Thyroid gland (tissue), 4 donors: ENCODE measurements around the gene MAPKAPK2. TPM values are rescaled to one million over a fixed set of nuclear protein-coding genes. Genes with fewer than 3 reads are reported as not detected.
"Not testable (repeated sequence)": the region's sequence is repeated elsewhere in the genome, so short reads cannot be mapped to it uniquely, and the experiment has no call there.

Source experiments
- DNase-seq, 2 donors: peaks; one replicate each; pipeline ENCODE4 v3.0.0-alpha.2; 2019
- H3K27ac ChIP-seq, 3 donors: fragments of 200-600 bp; sonication (generic); 1 replicate in 2 of 3; 2 replicates in 1 of 3; pipeline ENCODE4 v1.5.1; 2016 to 2019; ENCODE audit warnings: mild to moderate bottlenecking in 1 of 3, moderate library complexity in 1 of 3
- H3K27me3 ChIP-seq: fragments of 200-600 bp; sonication (generic); one replicate; pipeline ENCODE4 v1.5.1; 2019
- H3K36me3 ChIP-seq, 2 donors: fragments of 200-600 bp; sonication (generic); one replicate each; pipeline ENCODE4 v1.5.1; 2016 to 2019
- H3K4me1 ChIP-seq, 2 donors: fragments of 200-600 bp; sonication (generic); one replicate each; pipeline ENCODE4 v1.5.1; 2017 to 2019
- H3K4me3 ChIP-seq, 3 donors: fragments of 200-600 bp; sonication (generic); replicated peaks in 1 of 3; 1 replicate in 2 of 3; 2 replicates in 1 of 3; pipeline ENCODE4 v1.5.1; 2016; ENCODE audit warnings: mild to moderate bottlenecking in 1 of 3
- H3K9me3 ChIP-seq: fragments of 200-600 bp; sonication (generic); one replicate; pipeline ENCODE4 v1.5.1; 2017
- POLR2A ChIP-seq, 2 donors: fragments of 450-650 bp; IDR thresholded peaks; one replicate each; pipeline ENCODE4 v1.6.1; 2017; ENCODE audit warnings: antibody characterized with exemption in 2 of 2, mild to moderate bottlenecking in 2 of 2, moderate library complexity in 1 of 2
- WGBS, 2 donors: methylation state at CpG; one replicate each; pipeline ENCODE4 v1.1.5; 2017; 5-methylcytosine and 5-hydroxymethylcytosine counted together
- intact Hi-C: fragments of 100-400 bp; cut with DNase I; formaldehyde crosslinking; loops from one replicate; pipeline ENCODE4 v1.15.1; 2023
- total RNA-seq, 4 donors: library from RNA; depleted of rRNA; stranded (reverse); fragments of >200 nt; gene quantifications; one replicate each; pipeline ENCODE4 v1.2.3, GENCODE V29; 2016
- TF ChIP-seq, protein P1 (sequence below), 6 experiments: fragments of 200-600 bp in 3 of 6; fragments of 450-650 bp in 3 of 6; sonication (generic) in 3 of 6; IDR thresholded peaks; one replicate each; pipeline ENCODE4 v1.5.1; 2016 to 2019; ENCODE audit warnings: antibody characterized with exemption in 6 of 6, mild to moderate bottlenecking in 2 of 6, inconsistent platforms in 1 of 6, moderate library complexity in 1 of 6

MAPKAPK2 gene
- total RNA-seq, 4 donors from 2014 or later = 48.5 to 64.0 (median 59.9) TPM

DNA sequence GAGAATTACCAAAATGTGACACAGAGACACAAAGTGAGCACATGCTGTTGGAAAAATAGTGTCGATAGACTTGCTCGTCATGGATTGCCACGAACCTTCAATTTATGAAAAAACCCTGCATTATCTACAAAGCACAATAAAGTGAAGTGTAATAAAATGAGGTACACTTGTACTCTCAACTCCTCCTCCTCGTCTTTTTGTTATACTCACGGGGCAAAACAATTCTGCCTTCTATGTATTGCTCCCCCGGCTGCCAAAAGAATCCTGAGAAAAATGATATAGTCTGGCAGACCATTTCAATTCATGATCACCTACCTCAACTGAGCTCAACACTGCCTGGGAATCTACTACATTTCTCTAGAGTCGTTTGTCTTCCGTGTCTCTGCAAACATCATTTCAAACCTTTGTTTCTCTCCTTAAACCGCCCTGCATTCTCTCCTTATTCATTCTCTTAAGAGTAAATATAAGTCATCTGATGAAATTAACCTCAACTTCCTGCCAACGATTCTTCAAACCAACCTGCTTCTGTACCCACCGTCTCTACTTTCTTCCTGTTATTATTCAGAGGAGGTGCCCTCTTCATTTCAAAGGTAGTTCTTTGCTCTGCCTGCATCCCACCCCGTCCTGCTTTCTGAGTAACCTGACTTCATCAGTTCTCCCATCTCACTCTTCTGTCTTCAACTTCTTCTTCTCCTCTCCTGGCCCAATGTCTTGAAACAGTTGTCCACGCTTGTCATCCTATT is 73.0 kb downstream of the MAPKAPK2 start:
- intact Hi-C loops = no loop called here
- WGBS, 2 donors = 78 to 81% methylated on average over 13 of the region's 13 CpGs
- Histone ChIP-seq H3K4me1 (no peaks in the 10 kb centered on the region), H3K27ac (no peak overlapping the region), H3K4me3 (no peak overlapping the region), H3K9me3 (no peaks in the 10 kb centered on the region), H3K27me3 (no peaks in the 10 kb centered on the region), H3K36me3 (no peaks in the 10 kb centered on the region)
- no peak for DNase-seq
- TF ChIP-seq, protein P1, sequence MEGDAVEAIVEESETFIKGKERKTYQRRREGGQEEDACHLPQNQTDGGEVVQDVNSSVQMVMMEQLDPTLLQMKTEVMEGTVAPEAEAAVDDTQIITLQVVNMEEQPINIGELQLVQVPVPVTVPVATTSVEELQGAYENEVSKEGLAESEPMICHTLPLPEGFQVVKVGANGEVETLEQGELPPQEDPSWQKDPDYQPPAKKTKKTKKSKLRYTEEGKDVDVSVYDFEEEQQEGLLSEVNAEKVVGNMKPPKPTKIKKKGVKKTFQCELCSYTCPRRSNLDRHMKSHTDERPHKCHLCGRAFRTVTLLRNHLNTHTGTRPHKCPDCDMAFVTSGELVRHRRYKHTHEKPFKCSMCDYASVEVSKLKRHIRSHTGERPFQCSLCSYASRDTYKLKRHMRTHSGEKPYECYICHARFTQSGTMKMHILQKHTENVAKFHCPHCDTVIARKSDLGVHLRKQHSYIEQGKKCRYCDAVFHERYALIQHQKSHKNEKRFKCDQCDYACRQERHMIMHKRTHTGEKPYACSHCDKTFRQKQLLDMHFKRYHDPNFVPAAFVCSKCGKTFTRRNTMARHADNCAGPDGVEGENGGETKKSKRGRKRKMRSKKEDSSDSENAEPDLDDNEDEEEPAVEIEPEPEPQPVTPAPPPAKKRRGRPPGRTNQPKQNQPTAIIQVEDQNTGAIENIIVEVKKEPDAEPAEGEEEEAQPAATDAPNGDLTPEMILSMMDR (IDR thresholded peaks at IDR 0.05) = no peak
- no peak for TF ChIP-seq POLR2A (IDR thresholded peaks at IDR 0.05)

DNA sequence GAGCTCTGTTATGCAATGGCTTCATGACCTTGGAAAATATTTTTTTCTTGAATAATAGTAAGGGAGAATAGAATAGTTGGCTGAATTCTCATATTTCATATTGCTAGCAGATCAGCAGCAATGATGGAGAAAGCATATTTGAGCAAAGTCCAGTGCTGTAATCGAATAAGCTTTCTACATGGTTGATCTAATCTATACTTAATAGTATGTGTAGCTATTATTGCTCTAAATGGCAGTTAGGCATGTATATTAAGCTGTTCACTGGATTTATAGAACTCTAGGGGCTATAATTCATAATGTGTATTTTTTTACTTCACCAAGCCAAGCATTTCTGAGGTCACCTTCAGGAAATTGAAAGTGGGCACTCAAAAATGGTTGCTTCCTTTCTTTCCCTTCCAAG is 75.9 kb downstream of the MAPKAPK2 start:
- H3K9me3 ChIP-seq = no peaks in the 10 kb centered on the region
- no peaks in the 10 kb centered on the region for H3K27me3 ChIP-seq
- no peaks in the 10 kb centered on the region for H3K4me1 ChIP-seq
- TF ChIP-seq POLR2A (IDR thresholded peaks at IDR 0.05) = no peak
- TF ChIP-seq, protein P1 (IDR thresholded peaks at IDR 0.05) = no peak
- H3K4me3 ChIP-seq = no peak overlapping the region
- WGBS, 2 donors = 85 to 87% methylated on average over 1 of the region's 1 CpG
- no peak overlapping the region for H3K27ac ChIP-seq
- H3K36me3 ChIP-seq = no peaks in the 10 kb centered on the region
- no peak for DNase-seq
- intact Hi-C loops = no loop called here

DNA sequence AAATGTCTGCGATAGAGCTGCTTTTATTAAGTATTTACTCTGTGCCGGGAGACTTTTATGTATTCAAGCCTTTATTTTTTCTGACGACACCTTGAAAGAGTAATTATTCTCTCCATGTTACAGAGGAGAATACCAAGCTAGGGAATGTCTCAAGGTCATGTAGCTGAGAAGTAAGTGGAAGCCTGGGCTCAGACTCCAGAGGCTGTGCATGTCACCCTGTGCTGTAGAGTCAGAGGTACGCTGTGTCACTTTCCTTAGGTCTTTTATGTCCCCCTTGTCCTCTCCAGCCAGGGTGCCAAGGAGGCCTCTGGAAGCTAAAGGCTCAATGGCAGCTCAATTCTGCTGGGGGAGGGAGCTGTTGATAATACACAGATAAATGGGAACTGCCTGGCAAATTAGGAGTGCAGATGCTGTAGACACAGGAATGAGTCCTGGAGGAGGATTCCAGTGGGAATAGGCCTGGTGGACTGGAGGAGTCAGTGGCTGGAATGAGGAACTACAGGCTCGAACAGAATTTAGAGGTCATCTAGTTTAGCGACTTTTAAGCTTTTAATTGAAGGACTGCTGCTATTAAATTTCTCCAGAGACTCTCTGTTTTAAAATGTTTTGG is 76.6 kb downstream of the MAPKAPK2 start:
- H3K27me3 ChIP-seq = no peaks in the 10 kb centered on the region

DNA sequence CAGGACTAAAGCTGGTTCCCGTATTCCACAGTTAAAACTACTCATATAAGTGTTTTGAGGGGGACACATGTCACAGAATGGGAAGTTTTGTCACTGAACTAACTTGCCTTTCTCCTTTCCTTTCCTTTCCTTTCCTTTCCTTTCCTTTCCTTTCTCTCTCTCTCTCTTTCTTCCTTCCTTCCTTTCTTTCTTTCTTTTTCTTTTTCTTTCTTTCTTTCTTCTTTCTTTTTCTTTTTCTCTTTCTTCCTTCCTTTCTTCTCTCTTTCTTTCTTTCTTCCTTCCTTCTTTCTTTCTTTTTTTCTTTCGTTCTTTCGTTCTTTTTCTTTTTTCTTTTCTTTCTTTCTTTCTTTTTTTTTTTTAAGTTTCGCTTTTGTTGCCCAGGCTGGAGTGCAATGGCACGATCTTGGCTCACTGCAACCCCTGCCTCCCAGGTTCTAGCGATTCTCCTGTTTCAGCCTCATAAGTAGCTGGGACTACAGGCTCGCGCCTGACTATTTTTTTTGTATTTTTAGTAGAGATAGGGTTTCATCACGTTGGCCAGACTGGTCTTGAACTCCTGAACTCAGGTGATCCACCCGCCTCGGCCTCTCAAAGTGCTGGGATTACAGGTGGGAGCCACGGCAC is 78.1 kb downstream of the MAPKAPK2 start:
- H3K27me3 ChIP-seq, H3K27ac ChIP-seq, H3K4me3 ChIP-seq, H3K9me3 ChIP-seq, H3K36me3 ChIP-seq, DNase-seq, intact Hi-C loops, H3K4me1 ChIP-seq: not testable (repeated sequence)
- WGBS, 2 donors = 90 to 93% methylated on average over 12 of the region's 12 CpGs

More for the DNA sequence above, 76.6 kb downstream of the MAPKAPK2 start:
- 84 to 86% methylated on average over 6 of the region's 6 CpGs for WGBS, 2 donors
- H3K4me3 ChIP-seq = no peak overlapping the region
- intact Hi-C loops = no loop called here
- TF ChIP-seq POLR2A (IDR thresholded peaks at IDR 0.05) = no peak
- TF ChIP-seq, protein P1 (IDR thresholded peaks at IDR 0.05) = no peak
- no peaks in the 10 kb centered on the region for H3K36me3 ChIP-seq
- no peak for DNase-seq
- no peak overlapping the region for H3K27ac ChIP-seq
- no peaks in the 10 kb centered on the region for H3K9me3 ChIP-seq
- peaks cover 0 to 2% of the 10 kb centered on the region in 2 donors for H3K4me1 ChIP-seq

DNA sequence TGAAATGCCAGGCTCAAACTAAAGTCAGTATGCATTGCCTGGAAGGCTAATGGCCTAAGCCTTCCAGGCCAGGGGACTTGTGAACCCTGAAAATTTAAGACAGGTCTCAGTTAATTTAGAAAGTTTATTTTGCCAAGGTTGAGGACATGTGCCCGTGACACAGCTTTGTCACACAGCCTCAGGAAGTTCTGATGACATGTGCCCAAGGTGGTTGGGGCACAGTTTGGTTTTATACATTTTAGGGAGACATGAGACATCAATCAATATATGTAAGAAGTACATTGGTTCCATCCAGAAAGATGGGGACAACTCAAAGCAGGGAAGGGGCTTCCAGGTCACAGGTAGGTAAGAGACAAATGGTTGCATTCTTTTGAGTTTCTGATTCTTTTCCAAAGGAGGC is 81.1 kb downstream of the MAPKAPK2 start:
- H3K4me3 ChIP-seq, H3K36me3 ChIP-seq, H3K27ac ChIP-seq, DNase-seq, intact Hi-C loops, H3K9me3 ChIP-seq, H3K27me3 ChIP-seq, H3K4me1 ChIP-seq: not testable (repeated sequence)
- WGBS, 2 donors = 95% methylated on average over 1 of the region's 1 CpG
